OCI-LY1 (cell line): ENCODE data around the gene AADACL2.

Source experiments
- CTCF ChIP-seq: fragments of 200-600 bp; sonication (generic), shearing (Covaris generic); IDR thresholded peaks from 2 replicates; pipeline ENCODE4 v1.5.1; 2017; ENCODE audit warnings: mild to moderate bottlenecking, antibody characterized with exemption, low read length, moderate library complexity, mixed read lengths
- EZH2 ChIP-seq: fragments of 200-600 bp; sonication (generic), shearing (Covaris generic); IDR thresholded peaks from 2 replicates; pipeline ENCODE4 v1.8.0; 2017; ENCODE audit warnings: borderline replicate concordance, mixed run types, mild to moderate bottlenecking, antibody characterized with exemption, low read length, moderate library complexity, mixed read lengths

GRCh38 chr3:151740581-151740980 is 6.9 kb downstream of the AADACL2 start:
- TF ChIP-seq CTCF (no peak), EZH2 (no peak)
